Kidney epithelial cell (primary cell): Measurements from ENCODE around the gene MRGPRE. TPM values are rescaled to one million over a fixed set of nuclear protein-coding genes. Genes with fewer than 3 reads are reported as not detected.

Experiments used
- DNase-seq: peaks from one replicate; pipeline ENCODE4 v3.0.0-alpha.2; 2010; ENCODE audit warnings: low read depth
- H3K27me3 ChIP-seq: 2 replicates; pipeline ENCODE4 v1.6.0; 2011; ENCODE audit warnings: low read length; ENCODE audit not compliant: control insufficient read depth, insufficient read depth
- H3K36me3 ChIP-seq: 2 replicates; pipeline ENCODE4 v1.5.1; 2011; ENCODE audit warnings: low read length; ENCODE audit not compliant: control insufficient read depth, insufficient read depth
- H3K4me3 ChIP-seq: 2 replicates; pipeline ENCODE4 v1.5.1; 2011; ENCODE audit warnings: low read depth, mild to moderate bottlenecking, control low read depth, low read length
- CTCF ChIP-seq: IDR thresholded peaks from 2 replicates; pipeline ENCODE4 v1.5.1; 2011; ENCODE audit warnings: mild to moderate bottlenecking, moderate library complexity, low read length, control low read depth, inconsistent platforms; ENCODE audit not compliant: insufficient read depth, poor library complexity, severe bottlenecking
- total RNA-seq: library from RNA; depleted of rRNA; stranded (reverse); fragments of >200 nt; gene quantifications from 2 replicates; pipeline ENCODE4 v1.2.3, GENCODE V29; 2015

MRGPRE gene
- total RNA-seq, 1 donor from 2014 or later: 0.63 TPM

GRCh38 chr11:3245071-3245470 lies 12.9 kb upstream of the MRGPRE start:
- Histone ChIP-seq H3K4me3 (no peak overlapping the region), H3K36me3 (no peaks in the 10 kb centered on the region), H3K27me3 (no peaks in the 10 kb centered on the region)
- no peak for DNase-seq
- TF ChIP-seq CTCF: no peak

- Histone ChIP-seq H3K36me3 (no peaks in the 10 kb centered on the region), H3K27me3 (no peaks in the 10 kb centered on the region), H3K4me3 (no peak overlapping the region)
- DNase-seq: no peak
- TF ChIP-seq CTCF: no peak
These were observed 11.7 kb upstream of the MRGPRE start for GRCh38 chr11:3243880-3244279.

- Histone ChIP-seq H3K4me3 (no peak overlapping the region), H3K27me3 (peaks cover 13% of the 10 kb centered on the region), H3K36me3 (no peaks in the 10 kb centered on the region)
- DNase-seq: no peak
- no peak for TF ChIP-seq CTCF
These were observed 4.9 kb upstream of the MRGPRE start for GRCh38 chr11:3237119-3237518.

- DNase-seq: no peak
- Histone ChIP-seq H3K27me3 (peaks cover 22% of the 10 kb centered on the region), H3K36me3 (no peaks in the 10 kb centered on the region), H3K4me3 (no peak overlapping the region)
- TF ChIP-seq CTCF: no peak
These were observed 2.6 kb upstream of the MRGPRE start for GRCh38 chr11:3234846-3235245.

GRCh38 chr11:3232956-3233355 lies 739 bp upstream of the MRGPRE start:
- no peak for TF ChIP-seq CTCF
- H3K36me3 ChIP-seq: no peaks in the 10 kb centered on the region
- peaks cover 24% of the 10 kb centered on the region for H3K27me3 ChIP-seq
- no peak for DNase-seq
- H3K4me3 ChIP-seq: no peak overlapping the region

GRCh38 chr11:3231550-3231850 lies 717 bp downstream of the MRGPRE start:
- no peak for TF ChIP-seq CTCF
- no peaks in the 10 kb centered on the region for H3K36me3 ChIP-seq
- H3K27me3 ChIP-seq: peaks cover 24% of the 10 kb centered on the region
- H3K4me3 ChIP-seq: no peak overlapping the region
- DNase-seq: no peak
